Measurements from ENCODE around the gene TRPV6. TPM values are rescaled to one million over a fixed set of nuclear protein-coding genes. Genes with fewer than 3 reads are reported as not detected.
A peak's percentile ranks its signal among the peaks of the same experiment; 100 is the strongest.

The TRPV6 gene
- polyA plus RNA-seq, 3 donors, result 0.44 TPM; not detected in 2

- no peak within 1 kb of the TSS for H3K9ac ChIP-seq (ENCODE audit: insufficient read depth, low read length, poor library complexity, severe bottlenecking)
- no peak within 1 kb of the TSS for H3K4me3 ChIP-seq (replicated peaks in 1 of 3; ENCODE audit: low read depth in 2 of 3, low read length in 3 of 3)
- H3K27ac ChIP-seq (ENCODE audit: low read depth in 1 of 2, low read length in 2 of 2), result no peak within 1 kb of the TSS
- no peak for TF ChIP-seq CTCF (IDR thresholded peaks at IDR 0.05)
- 75% methylated on average over 4 of the region's 4 CpGs for WGBS (ENCODE audit: insufficient coverage)
- H3K4me2 ChIP-seq (replicated peaks; ENCODE audit: extremely low read depth, low read length, poor library complexity, severe bottlenecking), result no peak within 1 kb of the TSS
- peaks cover 3 to 4% of the 10 kb centered on the region in 2 donors for H3K4me1 ChIP-seq (ENCODE audit: control insufficient read depth in 1 of 2, insufficient read depth in 2 of 2, low read length in 2 of 2)
- no peak within 1 kb of the TSS for H3K4me3 Mint-ChIP-seq
- intact Hi-C loops (cut with micrococcal nuclease), result no loop called here
- H4K20me1 ChIP-seq (ENCODE audit: insufficient read depth, low read length), result no peaks in the 10 kb centered on the region
- no peaks in the 10 kb centered on the region for H3K36me3 ChIP-seq (replicated peaks in 1 of 2; ENCODE audit: control insufficient read depth in 1 of 2, insufficient read depth in 2 of 2, low read length in 2 of 2)
- peaks cover 1 to 9% (median 3%) of the 10 kb centered on the region in 3 donors for H3K27me3 Mint-ChIP-seq (ENCODE audit: low read depth in 3 of 3)
- H2AFZ ChIP-seq (ENCODE audit: insufficient read depth, low read depth, low read length, poor library complexity, severe bottlenecking), result no peak within 1 kb of the TSS
- H3K79me2 ChIP-seq (ENCODE audit: insufficient read depth, low read length), result no peaks in the 10 kb centered on the region
- peaks cover 1% of the 10 kb centered on the region for H3K4me1 Mint-ChIP-seq
- H3K9me3 ChIP-seq (replicated peaks in 1 of 2; ENCODE audit: control insufficient read depth in 1 of 2, insufficient read depth in 1 of 2, low read length in 2 of 2), result peaks cover 10 to 14% of the 10 kb centered on the region in 2 donors
- H3K36me3 Mint-ChIP-seq, result no peaks in the 10 kb centered on the region
- peak within 1 kb of the TSS in 1 of 7 donors; percentile 41 for H3K27ac Mint-ChIP-seq
- no peak for DNase-seq
- no peaks in the 10 kb centered on the region for H3K27me3 ChIP-seq (ENCODE audit: control insufficient read depth in 2 of 2, insufficient read depth in 2 of 2, low read length in 2 of 2)
- H3K9me3 Mint-ChIP-seq, result peaks cover 6 to 26% (median 16%) of the 10 kb centered on the region in 7 donors
These were observed 48.1 kb upstream of the TRPV6 start, which contains the start of gene TRPV5 for GRCh38 chr7:142933624-142934023. TRPV5 (minus strand) TSS chr7:142933746; CDS start chr7:142933459, 287 bp downstream.

- Histone ChIP-seq H3K36me3 (replicated peaks in 1 of 2; ENCODE audit: control insufficient read depth in 1 of 2, insufficient read depth in 2 of 2, low read length in 2 of 2) (no peaks in the 10 kb centered on the region), H3K9me3 (replicated peaks in 1 of 2; ENCODE audit: control insufficient read depth in 1 of 2, insufficient read depth in 1 of 2, low read length in 2 of 2) (peaks cover 10 to 17% of the 10 kb centered on the region in 2 donors), H3K9ac (ENCODE audit: insufficient read depth, low read length, poor library complexity, severe bottlenecking) (no peak overlapping the region), H4K20me1 (ENCODE audit: insufficient read depth, low read length) (no peaks in the 10 kb centered on the region), H2AFZ (ENCODE audit: insufficient read depth, low read depth, low read length, poor library complexity, severe bottlenecking) (no peak overlapping the region), H3K4me1 (ENCODE audit: control insufficient read depth in 1 of 2, insufficient read depth in 2 of 2, low read length in 2 of 2) (peaks cover 9% of the 10 kb centered on the region in 2 donors), H3K27me3 (ENCODE audit: control insufficient read depth in 2 of 2, insufficient read depth in 2 of 2, low read length in 2 of 2) (no peaks in the 10 kb centered on the region), H3K4me2 (replicated peaks; ENCODE audit: extremely low read depth, low read length, poor library complexity, severe bottlenecking) (no peak overlapping the region), H3K79me2 (ENCODE audit: insufficient read depth, low read length) (no peaks in the 10 kb centered on the region), H3K27ac (ENCODE audit: low read depth in 1 of 2, low read length in 2 of 2) (no peak overlapping the region), H3K4me3 (replicated peaks in 1 of 3; ENCODE audit: low read depth in 2 of 3, low read length in 3 of 3) (no peak overlapping the region)
- intact Hi-C loops (cut with micrococcal nuclease), result no loop called here
- peaks cover 0 to 2% of the 10 kb centered on the region in 2 donors for H3K36me3 Mint-ChIP-seq
- peaks cover 9 to 32% (median 22%) of the 10 kb centered on the region in 7 donors for H3K9me3 Mint-ChIP-seq
- WGBS (ENCODE audit: insufficient coverage), result 89% methylated on average over 6 of the region's 7 CpGs
- TF ChIP-seq CTCF (IDR thresholded peaks at IDR 0.05), result no peak
- DNase-seq, result no peak
- H3K27ac Mint-ChIP-seq, result no peak overlapping the region
- H3K27me3 Mint-ChIP-seq (ENCODE audit: low read depth in 3 of 3), result peaks cover 1 to 11% (median 3%) of the 10 kb centered on the region in 3 donors
- H3K4me3 Mint-ChIP-seq, result no peak overlapping the region
- H3K4me1 Mint-ChIP-seq, result peaks cover 7% of the 10 kb centered on the region
These were observed 47.5 kb upstream of the TRPV6 start for GRCh38 chr7:142933092-142933475.

Measured in CD14-positive monocyte (primary cell).